Liver (tissue), 9 donors: ENCODE data around the gene TP53I11. TPM values are rescaled to one million over a fixed set of nuclear protein-coding genes. Genes with fewer than 3 reads are reported as not detected.

Experiments
- DNase-seq: peaks from one replicate; pipeline ENCODE4 v3.0.0-alpha.2; 2017; ENCODE audit warnings: low spot score
- H3K27ac ChIP-seq, 2 donors: one replicate each; pipeline ENCODE4 v1.7.0; 2013; ENCODE audit warnings: inconsistent platforms in 2 of 2, low read length in 2 of 2, control low read depth in 1 of 2, low read depth in 1 of 2, mild to moderate bottlenecking in 1 of 2
- H3K27me3 ChIP-seq, 4 donors: one replicate each; pipeline versions ENCODE4 v1.6.1 to v1.7.0; 2013; ENCODE audit warnings: low read length in 3 of 4, inconsistent platforms in 1 of 4, mild to moderate bottlenecking in 1 of 4, moderate library complexity in 1 of 4; ENCODE audit not compliant: control insufficient read depth in 4 of 4, insufficient read depth in 4 of 4
- H3K36me3 ChIP-seq, 4 donors: one replicate each; pipeline versions ENCODE4 v1.6.1 to v1.7.0; 2013; ENCODE audit warnings: low read length in 3 of 4, mild to moderate bottlenecking in 3 of 4, low read depth in 1 of 4, moderate library complexity in 1 of 4; ENCODE audit not compliant: control insufficient read depth in 4 of 4, insufficient read depth in 3 of 4
- H3K4me1 ChIP-seq, 4 donors: one replicate each; pipeline versions ENCODE4 v1.6.1 to v1.7.0; 2013; ENCODE audit warnings: low read length in 3 of 4, mild to moderate bottlenecking in 3 of 4, moderate library complexity in 1 of 4; ENCODE audit not compliant: control insufficient read depth in 4 of 4, insufficient read depth in 4 of 4
- H3K4me3 ChIP-seq, 3 donors: one replicate each; pipeline versions ENCODE4 v1.6.1 to v1.7.0; 2013; ENCODE audit warnings: low read length in 3 of 3, control low read depth in 1 of 3, low read depth in 1 of 3, mild to moderate bottlenecking in 1 of 3
- H3K9ac ChIP-seq, 2 donors: one replicate each; pipeline ENCODE4 v1.7.0; 2013; ENCODE audit warnings: low read length in 2 of 2, mild to moderate bottlenecking in 2 of 2, moderate library complexity in 2 of 2, control low read depth in 1 of 2, low read depth in 1 of 2
- H3K9me3 ChIP-seq, 4 donors: one replicate each; pipeline versions ENCODE4 v1.6.1 to v1.7.0; 2013; ENCODE audit warnings: low read length in 3 of 4; ENCODE audit not compliant: control insufficient read depth in 4 of 4
- EGR1 ChIP-seq, 2 donors: IDR thresholded peaks; 2 replicates each; pipeline ENCODE4 v1.6.1; 2016 to 2018; ENCODE audit warnings: antibody characterized with exemption in 2 of 2, low read depth in 2 of 2
- FOXA1 ChIP-seq: IDR thresholded peaks from 2 replicates; pipeline ENCODE4 v1.6.1; 2016; ENCODE audit warnings: antibody characterized with exemption
- FOXA2 ChIP-seq: IDR thresholded peaks from 2 replicates; pipeline ENCODE4 v1.6.1; 2016; ENCODE audit warnings: antibody characterized with exemption
- HNF4A ChIP-seq, 2 donors: conservative IDR thresholded peaks; 2 replicates each; pipeline ENCODE4 v1.6.1; 2016; ENCODE audit warnings: antibody characterized with exemption in 2 of 2, mild to moderate bottlenecking in 2 of 2
- HNF4G ChIP-seq: IDR thresholded peaks from 2 replicates; pipeline ENCODE4 v1.6.1; 2016; ENCODE audit warnings: antibody characterized with exemption
- JUND ChIP-seq, 2 donors: IDR thresholded peaks; 2 replicates each; pipeline ENCODE4 v1.6.1; 2016; ENCODE audit warnings: antibody characterized with exemption in 2 of 2
- NR2F2 ChIP-seq: IDR thresholded peaks from 2 replicates; pipeline ENCODE4 v1.6.1; 2016; ENCODE audit warnings: antibody characterized with exemption
- RAD21 ChIP-seq, 2 donors: IDR thresholded peaks; 2 replicates each; pipeline ENCODE4 v1.6.1; 2016; ENCODE audit warnings: antibody characterized with exemption in 2 of 2, mild to moderate bottlenecking in 2 of 2
- RXRA ChIP-seq, 2 donors: IDR thresholded peaks; 2 replicates each; pipeline ENCODE4 v1.6.1; 2017 to 2018; ENCODE audit warnings: antibody characterized with exemption in 2 of 2, mild to moderate bottlenecking in 1 of 2
- SP1 ChIP-seq: IDR thresholded peaks from 2 replicates; pipeline ENCODE4 v1.6.1; 2018; ENCODE audit warnings: antibody characterized with exemption, mild to moderate bottlenecking
- TAF1 ChIP-seq: conservative IDR thresholded peaks from 2 replicates; pipeline ENCODE4 v1.6.1; 2016; ENCODE audit warnings: antibody characterized with exemption, mild to moderate bottlenecking
- YY1 ChIP-seq: IDR thresholded peaks from 2 replicates; pipeline ENCODE4 v1.6.1; 2016; ENCODE audit warnings: antibody characterized with exemption, mild to moderate bottlenecking
- WGBS: extraction: QIAGEN DNeasy Blood & Tissue Kit; methylation state at CpG from one replicate; pipeline ENCODE4 v1.1.7; 2013; 5-methylcytosine and 5-hydroxymethylcytosine counted together
- polyA plus RNA-seq, 2 donors: library from polyadenylated mRNA; stranded (reverse) in 1 of 2; unstranded in 1 of 2; fragments of 200-250 nt in 1 of 2; fragments of >200 nt in 1 of 2; fragmentation: Nextera tagmentation in 1 of 2; extraction: Ambion mirVana in 1 of 2; gene quantifications; one replicate each; pipeline versions ENCODE4 v1.2.1 to v1.2.3, GENCODE V29; 2013 to 2015
- total RNA-seq, 2 donors: library from RNA; depleted of rRNA; stranded (reverse); fragments of >200 nt; gene quantifications; one replicate each; pipeline ENCODE4 v1.2.3, GENCODE V29; 2014
- TF ChIP-seq, protein P1 (sequence below): IDR thresholded peaks from 2 replicates; pipeline ENCODE4 v1.6.1; 2016; ENCODE audit warnings: antibody characterized with exemption
- TF ChIP-seq, protein P2 (sequence below): fragments of 150-350 bp; IDR thresholded peaks from 2 replicates; pipeline ENCODE4 v1.5.1; 2017; ENCODE audit warnings: improper control_type of control experiment, low read depth, low read length; ENCODE audit not compliant: missing input control
- TF ChIP-seq, protein P3 (sequence below): IDR thresholded peaks from 2 replicates; pipeline ENCODE4 v1.6.1; 2016; ENCODE audit warnings: antibody characterized with exemption
- TF ChIP-seq, protein P4 (sequence below): IDR thresholded peaks from 2 replicates; pipeline ENCODE4 v1.6.1; 2016; ENCODE audit warnings: antibody characterized with exemption
- TF ChIP-seq, protein P5 (sequence below): IDR thresholded peaks from 2 replicates; pipeline ENCODE4 v1.6.1; 2016; ENCODE audit warnings: antibody characterized with exemption, mild to moderate bottlenecking
- donor health status: healthy.
- donor health status: healthy.
- donor health status: healthy.
- donor health status: healthy.
- donor health status: healthy.

Gene TP53I11
- total and polyA plus RNA-seq, 4 donors, result 3.6 to 16.0 (median 8.3) TPM

DNA sequence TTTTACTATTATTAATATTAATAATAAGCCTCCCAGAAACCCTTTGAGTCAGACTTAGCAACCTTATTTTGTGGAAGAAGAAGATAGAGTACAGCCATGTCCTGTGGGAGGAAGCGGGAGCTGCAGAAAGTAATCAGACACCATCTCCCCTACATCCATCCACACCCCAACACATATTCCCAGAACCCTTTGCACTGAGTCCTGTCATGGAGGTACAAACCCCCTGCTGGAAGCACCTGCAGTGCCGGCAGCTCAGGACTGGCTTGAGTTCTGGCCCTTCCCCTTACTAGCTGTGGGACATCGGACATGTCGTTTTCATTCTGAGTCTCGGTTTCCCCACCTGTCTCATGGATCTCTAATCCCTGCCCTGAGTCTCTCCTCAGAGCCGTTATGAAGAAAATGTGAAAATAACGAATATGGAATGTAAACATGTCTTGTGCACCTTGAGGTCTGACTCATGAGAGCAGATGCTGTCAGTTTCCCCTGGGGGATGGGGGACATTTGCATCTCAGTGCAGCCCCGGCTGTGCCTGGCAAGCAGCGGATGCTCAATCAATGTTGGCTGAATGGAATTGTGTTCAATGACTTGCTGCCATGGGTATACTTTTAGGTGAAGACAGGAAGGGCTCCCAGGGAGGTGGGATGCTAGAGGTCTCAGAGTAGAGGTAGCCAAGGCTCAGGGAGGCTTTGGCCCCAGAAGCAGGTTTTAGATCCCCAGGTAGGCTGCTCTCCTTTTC lies 45.4 kb downstream of the TP53I11 start:
- 83% methylated on average over 9 of the region's 9 CpGs for WGBS
- DNase-seq, result no peak
- Histone ChIP-seq H3K9ac (no peak overlapping the region), H3K4me3 (no peak overlapping the region), H3K27me3 (no peaks in the 10 kb centered on the region), H3K9me3 (no peaks in the 10 kb centered on the region), H3K27ac (no peak overlapping the region), H3K36me3 (no peaks in the 10 kb centered on the region), H3K4me1 (no peaks in the 10 kb centered on the region)
- TF ChIP-seq, protein P1, sequence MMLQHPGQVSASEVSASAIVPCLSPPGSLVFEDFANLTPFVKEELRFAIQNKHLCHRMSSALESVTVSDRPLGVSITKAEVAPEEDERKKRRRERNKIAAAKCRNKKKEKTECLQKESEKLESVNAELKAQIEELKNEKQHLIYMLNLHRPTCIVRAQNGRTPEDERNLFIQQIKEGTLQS, result no peak
- TF ChIP-seq RXRA (IDR thresholded peaks at IDR 0.05) (no peak), YY1 (no peak), JUND (IDR thresholded peaks at IDR 0.05) (no peak), TAF1 (no peak), RAD21 (IDR thresholded peaks at IDR 0.05) (no peak), NR2F2 (no peak), HNF4A (conservative IDR thresholded peaks at IDR 0.05) (no peak), EGR1 (IDR thresholded peaks at IDR 0.05; ENCODE audit: low read depth in 2 of 2) (no peak), SP1 (no peak), FOXA2 (no peak), FOXA1 (no peak)

DNA sequence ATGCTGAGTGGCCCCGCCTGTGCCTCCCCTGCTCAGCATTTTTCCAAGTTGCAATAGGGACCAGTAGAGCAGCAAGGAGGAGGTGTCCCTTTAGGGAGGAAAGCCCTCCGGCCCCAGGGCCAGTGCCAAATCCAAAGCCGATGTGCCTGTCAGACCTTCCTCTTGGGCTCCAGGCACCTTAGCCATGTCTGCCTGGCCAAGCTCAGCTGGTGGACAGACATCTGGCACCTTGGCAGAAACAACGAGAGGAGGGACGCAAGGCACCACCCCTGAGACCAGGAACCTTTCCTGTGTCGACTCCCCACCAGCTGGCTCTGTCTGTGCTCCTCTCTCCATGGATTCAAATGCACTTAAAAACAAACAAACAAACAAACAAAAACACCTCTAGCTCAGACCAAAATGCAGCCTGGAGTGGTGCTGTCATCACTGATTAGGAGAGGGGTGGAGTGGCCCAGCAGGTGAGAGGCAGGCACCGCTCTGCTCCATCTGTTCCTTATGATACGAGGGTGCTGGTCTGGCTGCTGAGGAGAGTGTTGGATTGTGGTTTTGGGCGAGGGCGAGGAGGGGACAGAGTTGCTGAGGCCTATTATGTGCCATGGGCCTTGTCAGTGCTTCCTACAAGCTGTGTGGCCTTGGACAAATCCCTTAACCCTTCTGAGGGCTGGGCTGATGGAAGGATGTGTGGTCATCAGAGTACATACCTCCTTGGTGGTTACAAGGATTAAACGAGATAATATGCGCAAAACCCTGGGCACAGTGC lies 46.2 kb downstream of the TP53I11 start:
- Histone ChIP-seq H3K27me3 (no peaks in the 10 kb centered on the region), H3K4me1 (no peaks in the 10 kb centered on the region), H3K4me3 (no peak overlapping the region), H3K9ac (no peak overlapping the region), H3K9me3 (no peaks in the 10 kb centered on the region), H3K27ac (no peak overlapping the region), H3K36me3 (no peaks in the 10 kb centered on the region)
- no peak for TF ChIP-seq SP1
- TF ChIP-seq, protein P2, sequence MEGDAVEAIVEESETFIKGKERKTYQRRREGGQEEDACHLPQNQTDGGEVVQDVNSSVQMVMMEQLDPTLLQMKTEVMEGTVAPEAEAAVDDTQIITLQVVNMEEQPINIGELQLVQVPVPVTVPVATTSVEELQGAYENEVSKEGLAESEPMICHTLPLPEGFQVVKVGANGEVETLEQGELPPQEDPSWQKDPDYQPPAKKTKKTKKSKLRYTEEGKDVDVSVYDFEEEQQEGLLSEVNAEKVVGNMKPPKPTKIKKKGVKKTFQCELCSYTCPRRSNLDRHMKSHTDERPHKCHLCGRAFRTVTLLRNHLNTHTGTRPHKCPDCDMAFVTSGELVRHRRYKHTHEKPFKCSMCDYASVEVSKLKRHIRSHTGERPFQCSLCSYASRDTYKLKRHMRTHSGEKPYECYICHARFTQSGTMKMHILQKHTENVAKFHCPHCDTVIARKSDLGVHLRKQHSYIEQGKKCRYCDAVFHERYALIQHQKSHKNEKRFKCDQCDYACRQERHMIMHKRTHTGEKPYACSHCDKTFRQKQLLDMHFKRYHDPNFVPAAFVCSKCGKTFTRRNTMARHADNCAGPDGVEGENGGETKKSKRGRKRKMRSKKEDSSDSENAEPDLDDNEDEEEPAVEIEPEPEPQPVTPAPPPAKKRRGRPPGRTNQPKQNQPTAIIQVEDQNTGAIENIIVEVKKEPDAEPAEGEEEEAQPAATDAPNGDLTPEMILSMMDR, result no peak
- no peak for TF ChIP-seq JUND (IDR thresholded peaks at IDR 0.05)
- TF ChIP-seq FOXA2, result no peak
- no peak for TF ChIP-seq TAF1
- TF ChIP-seq, protein P3, sequence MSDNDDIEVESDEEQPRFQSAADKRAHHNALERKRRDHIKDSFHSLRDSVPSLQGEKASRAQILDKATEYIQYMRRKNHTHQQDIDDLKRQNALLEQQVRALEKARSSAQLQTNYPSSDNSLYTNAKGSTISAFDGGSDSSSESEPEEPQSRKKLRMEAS, result no peak
- TF ChIP-seq RAD21 (IDR thresholded peaks at IDR 0.05), result no peak
- TF ChIP-seq HNF4A (conservative IDR thresholded peaks at IDR 0.05), result no peak
- WGBS, result 85% methylated on average over 12 of the region's 12 CpGs
- no peak for DNase-seq

DNA sequence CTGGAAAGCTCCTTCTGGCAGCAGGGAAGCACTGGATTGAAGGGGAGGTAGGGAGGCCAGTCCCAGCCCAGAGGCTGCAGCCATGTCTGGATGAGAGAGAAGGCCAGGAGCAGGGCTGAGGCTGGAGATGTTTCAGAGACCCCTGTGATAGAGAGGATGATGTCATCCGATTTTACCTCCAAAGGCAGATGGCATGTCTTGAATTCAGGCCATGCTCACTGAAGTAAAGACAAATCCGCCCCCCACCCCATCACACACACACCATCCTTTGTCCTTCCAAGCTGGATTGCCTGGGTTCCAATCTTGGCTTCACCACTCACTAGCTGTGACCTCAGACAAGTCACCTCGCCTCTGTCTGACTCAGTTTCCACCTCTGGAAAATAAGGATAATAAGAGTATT lies 47.2 kb downstream of the TP53I11 start:
- Histone ChIP-seq H3K9me3 (peaks cover 0 to 3% (median under 1%) of the 10 kb centered on the region in 4 donors), H3K27ac (no peak overlapping the region), H3K4me3 (no peak overlapping the region), H3K36me3 (no peaks in the 10 kb centered on the region), H3K4me1 (no peaks in the 10 kb centered on the region), H3K9ac (no peak overlapping the region), H3K27me3 (no peaks in the 10 kb centered on the region)
- no peak for DNase-seq
- 91% methylated on average over 3 of the region's 3 CpGs for WGBS
- TF ChIP-seq EGR1 (IDR thresholded peaks at IDR 0.05; ENCODE audit: low read depth in 2 of 2) (no peak), NR2F2 (no peak), RXRA (IDR thresholded peaks at IDR 0.05) (no peak), YY1 (no peak), HNF4A (conservative IDR thresholded peaks at IDR 0.05) (no peak), HNF4G (no peak), FOXA1 (no peak), TAF1 (no peak), SP1 (no peak)
- TF ChIP-seq, protein P3, result no peak
- TF ChIP-seq, protein P4, sequence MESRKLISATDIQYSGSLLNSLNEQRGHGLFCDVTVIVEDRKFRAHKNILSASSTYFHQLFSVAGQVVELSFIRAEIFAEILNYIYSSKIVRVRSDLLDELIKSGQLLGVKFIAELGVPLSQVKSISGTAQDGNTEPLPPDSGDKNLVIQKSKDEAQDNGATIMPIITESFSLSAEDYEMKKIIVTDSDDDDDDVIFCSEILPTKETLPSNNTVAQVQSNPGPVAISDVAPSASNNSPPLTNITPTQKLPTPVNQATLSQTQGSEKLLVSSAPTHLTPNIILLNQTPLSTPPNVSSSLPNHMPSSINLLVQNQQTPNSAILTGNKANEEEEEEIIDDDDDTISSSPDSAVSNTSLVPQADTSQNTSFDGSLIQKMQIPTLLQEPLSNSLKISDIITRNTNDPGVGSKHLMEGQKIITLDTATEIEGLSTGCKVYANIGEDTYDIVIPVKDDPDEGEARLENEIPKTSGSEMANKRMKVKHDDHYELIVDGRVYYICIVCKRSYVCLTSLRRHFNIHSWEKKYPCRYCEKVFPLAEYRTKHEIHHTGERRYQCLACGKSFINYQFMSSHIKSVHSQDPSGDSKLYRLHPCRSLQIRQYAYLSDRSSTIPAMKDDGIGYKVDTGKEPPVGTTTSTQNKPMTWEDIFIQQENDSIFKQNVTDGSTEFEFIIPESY, result no peak
- TF ChIP-seq, protein P1, result no peak
- TF ChIP-seq, protein P5, sequence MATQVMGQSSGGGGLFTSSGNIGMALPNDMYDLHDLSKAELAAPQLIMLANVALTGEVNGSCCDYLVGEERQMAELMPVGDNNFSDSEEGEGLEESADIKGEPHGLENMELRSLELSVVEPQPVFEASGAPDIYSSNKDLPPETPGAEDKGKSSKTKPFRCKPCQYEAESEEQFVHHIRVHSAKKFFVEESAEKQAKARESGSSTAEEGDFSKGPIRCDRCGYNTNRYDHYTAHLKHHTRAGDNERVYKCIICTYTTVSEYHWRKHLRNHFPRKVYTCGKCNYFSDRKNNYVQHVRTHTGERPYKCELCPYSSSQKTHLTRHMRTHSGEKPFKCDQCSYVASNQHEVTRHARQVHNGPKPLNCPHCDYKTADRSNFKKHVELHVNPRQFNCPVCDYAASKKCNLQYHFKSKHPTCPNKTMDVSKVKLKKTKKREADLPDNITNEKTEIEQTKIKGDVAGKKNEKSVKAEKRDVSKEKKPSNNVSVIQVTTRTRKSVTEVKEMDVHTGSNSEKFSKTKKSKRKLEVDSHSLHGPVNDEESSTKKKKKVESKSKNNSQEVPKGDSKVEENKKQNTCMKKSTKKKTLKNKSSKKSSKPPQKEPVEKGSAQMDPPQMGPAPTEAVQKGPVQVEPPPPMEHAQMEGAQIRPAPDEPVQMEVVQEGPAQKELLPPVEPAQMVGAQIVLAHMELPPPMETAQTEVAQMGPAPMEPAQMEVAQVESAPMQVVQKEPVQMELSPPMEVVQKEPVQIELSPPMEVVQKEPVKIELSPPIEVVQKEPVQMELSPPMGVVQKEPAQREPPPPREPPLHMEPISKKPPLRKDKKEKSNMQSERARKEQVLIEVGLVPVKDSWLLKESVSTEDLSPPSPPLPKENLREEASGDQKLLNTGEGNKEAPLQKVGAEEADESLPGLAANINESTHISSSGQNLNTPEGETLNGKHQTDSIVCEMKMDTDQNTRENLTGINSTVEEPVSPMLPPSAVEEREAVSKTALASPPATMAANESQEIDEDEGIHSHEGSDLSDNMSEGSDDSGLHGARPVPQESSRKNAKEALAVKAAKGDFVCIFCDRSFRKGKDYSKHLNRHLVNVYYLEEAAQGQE, result no peak
